DLD1 (cell line): ENCODE results near the gene ASMT.
"Not testable (repeated sequence)": the region's sequence is repeated elsewhere in the genome, so short reads cannot be mapped to it uniquely, and the experiment has no call there.

Source experiments
- in situ Hi-C: cut with HindIII; loops from 2 replicates; pipeline ENCODE4 v1.10.0; 2017; ENCODE audit warnings: low sequenced_read_pairs

ASMT gene

DNA sequence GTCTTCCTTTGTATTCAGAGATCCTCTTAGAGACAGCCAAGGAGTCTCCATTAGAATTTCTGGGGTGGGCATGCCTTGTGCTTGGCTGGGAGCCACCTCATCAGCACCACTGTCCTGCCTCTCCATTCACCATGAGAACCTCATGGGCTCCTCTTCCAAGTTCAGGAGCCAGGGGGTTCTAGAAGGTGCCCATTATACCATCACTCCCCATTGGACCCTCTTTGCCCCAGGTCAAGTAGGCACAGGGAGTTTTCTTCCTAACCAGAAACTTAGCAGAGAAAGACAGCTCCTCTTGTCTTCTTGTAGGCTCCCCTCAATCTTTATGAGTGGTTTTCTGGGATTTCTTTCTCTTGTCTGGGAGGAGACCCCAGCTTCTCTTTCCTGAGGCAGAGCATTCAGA is 31.1 kb downstream of the ASMT start:
- in situ Hi-C loops: no loop called here

DNA sequence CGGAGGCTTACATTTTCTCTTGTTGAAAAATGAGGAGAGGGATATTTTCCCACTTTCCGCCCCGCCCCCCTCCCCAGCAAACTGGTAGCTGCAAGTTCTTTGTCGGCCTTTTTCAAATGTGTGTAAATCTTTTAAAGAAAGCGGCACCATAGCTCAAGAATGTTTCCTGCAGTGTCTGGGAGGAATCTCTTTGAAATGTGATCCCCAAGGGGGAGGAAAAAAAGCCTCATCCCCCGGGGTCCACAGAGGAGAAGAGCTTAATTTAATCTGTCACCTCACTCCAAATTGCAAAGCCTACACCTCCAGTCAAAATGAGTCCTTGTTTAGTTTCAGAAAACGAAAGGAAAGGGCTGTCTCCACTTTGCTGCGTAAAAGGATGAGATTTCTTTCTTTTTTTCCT is 34.8 kb downstream of the ASMT start:
- in situ Hi-C loops: no loop called here

DNA sequence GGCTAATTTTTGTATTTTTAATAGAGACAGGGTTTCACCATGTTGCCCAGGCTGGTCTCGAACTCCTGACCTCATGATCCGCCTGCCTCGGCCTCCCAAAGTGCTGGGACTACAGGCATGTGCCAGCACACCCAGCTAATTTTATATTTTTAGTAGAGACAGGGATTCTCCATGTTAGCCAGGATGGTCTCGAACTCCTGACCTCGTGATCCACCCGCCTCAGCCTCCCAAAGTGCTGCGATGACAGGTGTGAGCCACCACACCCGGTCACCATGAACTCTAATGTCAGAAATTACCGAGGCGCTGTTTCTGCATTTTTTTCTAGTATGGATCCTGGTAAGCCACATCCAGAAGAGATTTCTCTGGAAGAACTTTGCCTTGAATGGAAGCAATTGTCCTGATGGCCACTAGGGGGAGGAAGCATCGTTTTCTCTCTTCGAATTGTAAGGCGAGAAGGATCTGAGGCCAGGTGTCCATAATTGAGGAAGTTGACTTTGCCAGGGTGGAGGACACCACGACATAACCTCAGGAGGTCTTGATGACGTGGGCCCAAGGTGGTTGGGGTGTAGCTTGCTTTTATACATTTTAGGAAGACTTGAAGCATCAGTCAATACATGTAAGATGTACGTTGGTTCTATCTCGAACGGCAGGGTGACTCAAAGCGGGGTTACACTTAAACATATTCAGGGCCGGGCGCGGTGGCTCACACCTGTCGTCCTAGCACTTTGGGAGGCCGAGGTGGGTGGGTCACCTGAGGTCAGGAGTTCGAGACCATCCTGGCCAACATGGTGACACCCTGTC is 37.4 kb downstream of the ASMT start:
- in situ Hi-C loops: not testable (repeated sequence)

DNA sequence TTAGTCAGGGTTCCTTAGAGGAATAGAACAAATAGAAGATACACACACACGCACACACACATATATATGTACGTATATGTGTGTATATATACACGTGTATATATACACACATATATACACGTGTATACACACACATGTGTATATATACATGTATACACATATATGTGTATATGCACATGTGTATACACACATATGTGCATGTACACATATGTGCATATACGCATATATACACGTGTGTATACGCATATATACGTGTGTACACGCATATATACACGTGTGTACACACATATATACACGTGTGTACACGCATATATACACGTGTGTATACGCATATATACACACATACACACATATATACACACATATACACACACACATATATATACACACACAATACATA is 41.5 kb downstream of the ASMT start:
- in situ Hi-C loops: no loop called here

DNA sequence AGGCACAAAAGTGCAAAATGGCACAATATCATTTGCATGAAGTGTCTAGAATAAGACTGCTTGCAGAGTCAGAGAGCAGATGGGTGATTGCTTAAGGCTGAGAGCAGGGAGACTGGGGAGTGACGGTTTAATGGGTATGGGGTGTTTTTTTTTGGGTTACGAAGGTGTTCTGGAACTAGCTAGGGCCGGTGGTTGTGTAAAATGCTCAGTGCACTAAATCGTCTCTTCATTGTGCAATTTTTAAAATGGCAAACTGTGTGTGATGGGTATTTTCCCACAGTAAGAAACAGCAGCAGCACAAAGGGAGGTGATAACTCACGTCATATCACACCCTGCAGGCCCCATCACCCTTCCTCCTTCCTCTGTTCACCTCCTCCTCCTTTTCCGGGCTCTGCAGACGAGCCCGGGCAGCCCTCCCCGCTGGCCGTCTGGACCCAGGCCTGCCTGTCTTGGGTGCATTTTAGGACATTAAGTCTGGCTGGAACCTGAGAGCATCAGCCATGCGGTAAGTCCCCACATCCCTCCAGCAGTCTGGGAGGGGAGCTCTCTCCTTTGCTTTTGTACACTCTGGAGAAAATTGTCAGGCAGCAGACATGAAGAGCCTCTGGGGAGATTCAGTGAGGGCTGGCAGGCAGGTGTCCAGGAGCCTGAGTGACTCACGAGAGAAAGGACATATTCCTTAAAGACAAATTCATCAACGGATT is 42.7 kb downstream of the ASMT start:
- in situ Hi-C loops: no loop called here

DNA sequence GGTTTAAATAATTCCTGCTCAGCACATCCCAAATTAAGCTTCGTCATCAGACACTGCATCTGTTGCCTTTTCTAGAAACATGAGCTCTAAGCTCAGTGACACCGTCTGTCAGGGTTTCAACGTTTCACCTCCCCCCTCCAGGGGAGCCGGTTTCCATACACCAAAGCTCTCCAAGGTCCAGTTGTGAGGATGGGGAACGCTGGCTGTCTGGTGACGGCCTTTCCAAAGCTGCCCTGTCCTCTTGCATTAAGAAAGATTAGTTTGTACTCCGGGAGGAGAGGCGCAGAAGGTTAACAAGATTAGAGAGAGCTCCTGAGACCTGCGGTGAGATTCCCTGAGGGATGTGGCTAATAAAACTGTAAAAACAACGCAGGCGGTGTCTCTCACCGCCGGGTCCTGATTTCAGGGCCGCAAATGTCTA is 43.2 kb downstream of the ASMT start:
- in situ Hi-C loops: no loop called here

DNA sequence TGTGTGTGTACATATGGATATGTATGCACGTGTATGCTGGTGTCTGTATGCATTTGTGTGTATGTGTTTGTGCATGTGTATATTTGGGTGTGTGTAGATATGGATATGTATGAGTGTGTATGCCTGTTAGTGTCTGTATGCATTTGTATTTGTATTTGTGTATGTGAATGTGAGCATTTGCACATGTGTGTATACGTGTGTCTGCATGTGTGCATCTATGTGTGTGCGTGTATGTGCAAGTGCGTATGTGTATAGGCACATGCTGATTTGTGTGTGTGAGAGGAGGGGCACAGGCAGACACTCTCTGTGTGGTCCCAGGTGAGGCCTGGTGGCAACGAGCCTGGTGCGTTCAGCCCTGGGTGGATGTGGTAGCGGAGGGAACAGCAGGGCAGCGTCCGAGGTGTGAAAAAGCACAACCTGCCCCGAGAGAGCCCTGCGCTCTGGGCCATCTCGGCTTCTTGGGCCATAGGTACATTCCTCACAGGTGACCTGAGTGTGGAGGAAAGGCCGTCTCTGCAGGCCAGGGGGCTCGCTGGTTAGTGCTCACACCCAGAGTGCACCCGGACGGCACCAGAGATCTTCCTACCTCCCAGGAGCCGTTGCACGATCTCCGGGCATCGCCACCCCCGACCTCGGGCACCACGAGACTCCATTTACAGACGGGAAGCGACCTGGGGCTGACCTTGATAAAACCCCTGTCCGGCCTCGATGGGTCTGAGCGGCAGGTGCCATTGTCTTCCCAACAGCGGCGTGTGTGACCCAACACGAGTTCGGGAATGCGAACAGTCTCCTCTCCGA is 45.0 kb downstream of the ASMT start:
- in situ Hi-C loops: no loop called here

DNA sequence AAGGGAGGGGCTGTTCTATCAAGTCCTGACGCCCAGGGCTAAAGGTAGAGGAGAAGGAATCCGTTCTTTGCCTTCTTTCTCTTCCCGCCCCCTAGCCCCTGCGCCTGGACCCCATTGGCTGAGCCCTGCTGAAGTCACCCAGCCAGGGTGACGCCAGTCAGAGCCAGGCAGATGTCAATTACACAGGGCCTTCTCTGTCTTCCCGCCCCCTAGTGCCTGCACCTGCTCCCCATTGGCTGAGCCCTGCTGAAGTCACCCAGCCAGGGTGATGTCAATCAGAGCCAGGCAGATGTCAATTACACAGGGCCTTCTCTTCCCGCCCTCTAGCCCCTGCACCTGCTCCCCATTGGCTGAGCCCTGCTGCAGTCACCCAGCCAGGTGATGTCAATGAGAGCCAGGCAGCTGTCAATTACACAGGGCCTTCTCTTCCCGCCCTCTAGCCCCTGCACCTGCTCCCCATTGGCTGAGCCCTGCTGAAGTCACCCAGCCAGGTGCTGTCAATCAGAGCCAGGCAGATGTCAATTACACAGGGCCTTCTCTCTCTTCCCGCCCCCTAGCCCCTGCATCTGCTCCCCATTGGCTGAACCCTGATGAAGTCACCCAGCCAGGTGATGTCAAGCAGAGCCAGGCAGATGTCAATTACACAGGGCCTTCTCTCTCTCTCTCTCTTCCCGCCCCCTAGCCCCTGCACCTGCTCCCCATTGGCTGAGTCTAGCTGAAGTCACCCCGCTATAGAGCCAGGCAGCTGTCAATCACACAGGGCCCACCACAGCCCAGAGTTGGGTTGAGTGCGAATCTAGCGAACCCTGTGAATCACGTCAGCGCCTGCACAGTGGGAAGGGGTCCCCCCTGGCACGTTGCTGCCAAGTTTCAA is 46.4 kb downstream of the ASMT start:
- in situ Hi-C loops: no loop called here

DNA sequence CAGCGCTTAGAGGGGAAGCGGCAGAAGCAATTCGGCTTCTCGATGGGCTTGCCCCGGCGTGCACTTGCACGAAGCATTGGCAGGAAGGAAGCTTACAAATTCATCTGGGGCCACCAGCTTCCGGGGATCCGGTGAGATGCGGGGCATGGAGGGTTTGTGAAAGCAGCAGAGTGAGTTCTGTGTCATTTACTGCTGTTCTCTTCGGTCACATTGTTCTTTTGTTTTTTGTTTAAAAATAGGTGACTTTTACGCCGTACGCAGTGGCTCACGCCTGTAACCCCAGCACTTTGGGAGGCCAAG is 47.0 kb downstream of the ASMT start:
- in situ Hi-C loops: no loop called here

DNA sequence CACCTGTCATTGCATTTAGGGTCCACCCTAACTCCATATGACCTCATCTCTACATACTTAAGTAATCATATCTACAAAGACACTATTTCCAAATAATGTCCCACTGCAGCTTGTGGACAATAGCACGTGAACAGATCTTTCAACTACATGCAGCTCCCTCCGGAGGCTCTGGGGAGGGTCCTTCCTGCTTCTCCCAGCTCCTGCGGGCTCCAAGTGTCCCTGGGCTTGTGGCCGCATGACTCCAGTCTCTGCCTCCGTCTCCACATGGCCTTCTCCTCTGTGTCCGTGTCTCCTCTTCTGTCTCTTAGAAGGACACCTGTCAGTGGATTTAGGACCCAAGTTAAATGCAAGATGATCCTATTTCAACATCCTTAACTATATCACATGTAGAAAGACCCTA is 52.7 kb downstream of the ASMT start:
- in situ Hi-C loops: no loop called here

DNA sequence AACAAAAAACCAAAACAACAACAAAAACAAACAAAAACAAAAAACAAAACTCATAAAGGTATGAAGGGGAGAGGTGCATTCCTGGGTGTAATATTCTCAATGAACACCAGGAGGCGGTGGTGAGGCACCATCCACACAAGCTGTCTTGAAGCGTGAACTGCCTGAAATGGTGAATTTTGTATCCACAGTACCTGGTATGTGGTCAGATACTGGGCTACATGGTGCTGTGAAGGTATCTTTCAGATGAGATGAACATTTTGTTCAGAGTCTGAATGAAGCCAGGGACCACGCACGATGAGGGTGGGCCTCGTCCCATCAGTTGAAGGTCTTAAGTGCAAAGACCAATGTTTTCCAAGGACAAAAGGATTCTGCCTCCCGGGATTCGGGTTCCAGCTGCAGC is 58.5 kb downstream of the ASMT start:
- in situ Hi-C loops: no loop called here

DNA sequence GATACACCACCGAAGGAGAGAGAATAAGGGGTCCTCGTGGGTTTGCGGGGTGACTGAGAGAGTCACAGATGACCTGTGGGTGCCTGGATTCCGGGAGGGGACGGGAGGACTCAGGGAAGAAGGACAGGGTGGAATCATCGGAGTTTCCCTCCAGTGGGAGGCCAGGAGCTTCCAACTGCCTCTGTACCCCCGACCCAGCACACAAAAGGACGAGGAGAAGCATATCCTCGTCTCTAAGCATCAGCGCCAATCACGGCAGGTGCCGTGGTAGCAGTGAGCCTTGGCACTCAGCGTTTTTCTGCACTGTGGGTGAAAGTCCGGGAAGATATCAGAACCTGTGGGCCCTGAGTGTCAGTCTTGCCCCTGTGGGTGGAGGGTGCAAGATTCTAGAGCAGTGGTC is 62.0 kb downstream of the ASMT start:
- in situ Hi-C loops: no loop called here

DNA sequence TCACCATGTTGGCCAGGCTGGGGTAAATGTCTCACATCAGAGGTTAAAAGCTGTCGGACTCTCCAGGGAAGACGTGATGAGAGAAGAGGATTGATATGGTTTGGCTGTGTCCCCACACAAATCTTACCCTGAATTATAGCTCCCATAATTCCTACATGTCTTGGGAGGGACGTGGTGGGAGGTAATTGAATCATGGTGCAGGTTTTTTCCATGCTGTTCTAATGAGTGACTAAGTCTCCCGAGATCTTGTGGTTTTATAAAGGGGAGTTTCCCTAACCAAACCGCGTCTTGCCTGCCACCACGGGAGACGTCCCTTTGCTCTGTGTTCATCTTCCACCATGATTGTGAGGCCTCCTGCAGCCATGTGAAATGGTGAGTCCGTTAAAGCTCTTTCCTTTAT is 64.4 kb downstream of the ASMT start:
- in situ Hi-C loops: no loop called here

DNA sequence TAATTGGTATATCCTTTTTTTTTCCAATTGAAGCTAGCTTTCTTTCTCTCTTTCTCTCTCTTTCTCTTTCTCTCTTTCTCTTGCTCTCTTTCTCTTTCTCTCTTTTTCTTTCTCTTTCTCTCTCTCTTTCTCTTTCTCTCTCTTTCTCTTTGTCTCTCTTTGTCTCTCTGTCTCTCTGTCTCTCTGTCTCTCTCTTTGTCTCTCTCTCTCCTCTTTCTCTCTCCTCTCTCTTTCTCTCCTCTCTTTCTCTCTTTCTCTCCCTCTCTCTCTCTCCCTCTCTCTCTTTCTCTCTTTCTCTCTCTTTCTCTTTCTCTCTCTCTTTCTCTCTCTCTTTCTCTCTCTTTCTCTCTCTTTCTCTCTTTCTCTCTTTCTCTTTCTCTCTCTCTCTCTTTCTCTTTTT is 66.6 kb downstream of the ASMT start:
- in situ Hi-C loops: no loop called here

DNA sequence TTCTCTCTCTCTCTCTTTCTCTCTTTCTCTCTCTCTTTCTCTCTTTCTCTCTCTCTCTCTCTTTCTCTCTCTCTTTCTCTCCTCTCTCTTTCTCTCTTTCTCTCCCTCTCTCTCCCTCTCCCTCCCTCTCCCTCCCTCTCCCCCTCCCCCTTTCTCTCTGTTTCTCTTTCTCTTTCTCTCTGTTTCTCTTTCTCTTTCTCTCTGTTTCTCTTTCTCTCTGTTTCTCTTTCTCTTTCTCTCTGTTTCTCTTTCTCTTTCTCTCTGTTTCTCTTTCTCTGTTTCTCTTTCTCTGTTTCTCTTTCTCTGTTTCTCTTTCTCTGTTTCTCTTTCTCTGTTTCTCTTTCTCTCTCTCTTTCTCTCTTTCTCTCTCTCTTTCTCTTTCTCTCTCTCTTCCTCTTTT is 67.0 kb downstream of the ASMT start:
- in situ Hi-C loops: not testable (repeated sequence)

DNA sequence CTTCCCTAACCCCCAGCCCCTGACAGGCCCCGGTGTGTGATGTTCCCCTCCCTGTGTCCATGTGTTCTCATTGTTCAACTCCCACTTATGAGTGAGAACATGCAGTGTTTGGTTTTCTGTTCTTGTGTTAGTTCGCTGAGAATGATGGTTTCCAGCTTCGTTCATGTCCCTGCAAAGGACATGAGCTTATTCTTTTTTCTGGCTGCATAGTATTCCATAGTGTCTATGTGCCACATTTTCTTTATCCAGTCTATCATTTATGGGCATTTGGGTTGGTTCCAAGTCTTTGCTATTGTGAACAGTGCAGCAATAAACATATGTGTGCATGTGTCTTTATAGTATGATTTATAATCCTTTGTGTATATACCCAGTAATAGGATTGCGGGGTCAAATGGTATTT is 67.6 kb downstream of the ASMT start:
- in situ Hi-C loops: not testable (repeated sequence)

DNA sequence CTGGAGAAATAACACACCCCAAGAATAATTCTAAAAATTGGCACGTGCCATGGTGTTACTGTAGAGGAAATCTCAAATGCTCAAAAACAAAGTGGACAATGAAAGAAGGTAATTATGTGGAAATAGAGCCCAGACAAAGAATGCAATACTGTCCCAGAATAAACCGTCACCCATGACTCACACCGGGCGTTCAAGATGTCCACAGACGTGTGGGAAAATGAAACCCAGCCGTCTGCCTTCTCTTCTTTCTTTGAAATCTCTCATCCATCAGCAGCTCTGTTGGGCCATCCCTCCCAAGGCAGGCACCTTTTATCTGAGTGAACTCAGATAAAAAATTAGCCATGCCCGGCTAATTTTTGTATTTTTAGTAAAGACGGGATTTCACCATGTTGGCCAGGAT is 70.0 kb downstream of the ASMT start:
- in situ Hi-C loops: not testable (repeated sequence)

DNA sequence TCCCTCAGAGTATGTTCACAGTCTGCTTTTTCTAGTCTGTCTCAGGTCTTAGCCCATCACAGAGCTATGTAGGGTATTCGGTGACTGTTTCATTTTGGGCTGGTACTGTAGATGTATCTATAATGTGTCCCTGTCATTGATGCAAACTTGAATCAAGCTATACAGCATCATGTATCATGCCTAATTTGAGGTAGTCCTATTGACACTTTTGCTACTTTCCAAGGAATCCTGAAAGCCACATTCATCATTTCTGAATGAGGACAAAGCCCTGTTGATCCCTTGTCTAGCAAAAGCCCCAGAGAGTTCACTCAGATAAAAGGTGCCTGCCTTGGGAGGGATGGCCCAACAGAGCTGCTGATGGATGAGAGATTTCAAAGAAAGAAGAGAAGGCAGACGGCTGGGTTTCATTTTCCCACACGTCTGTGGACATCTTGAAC is 70.6 kb downstream of the ASMT start:
- in situ Hi-C loops: not testable (repeated sequence)

DNA sequence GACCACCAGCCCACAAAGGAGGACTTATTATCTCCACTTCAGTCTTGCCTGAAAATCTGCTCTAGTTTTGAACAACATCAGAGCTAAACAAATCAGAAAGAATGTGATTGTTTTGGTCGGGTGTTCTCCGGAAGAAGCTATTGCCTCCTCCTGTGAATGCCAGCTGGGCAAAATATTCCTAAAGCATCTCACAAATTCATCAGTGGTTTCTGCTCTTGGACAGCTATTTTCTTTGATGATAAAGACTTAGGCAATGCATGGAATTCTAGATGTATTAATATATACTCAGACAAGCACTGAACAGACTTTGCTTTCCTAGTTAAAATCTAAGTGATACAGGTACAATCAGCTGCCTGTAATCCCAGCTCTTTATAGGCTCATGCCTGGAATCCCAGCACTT is 71.8 kb downstream of the ASMT start:
- in situ Hi-C loops: no loop called here
